Astrocyte (in vitro differentiated cells and primary cell): ENCODE measurements around the gene ZNF407.

Experiments
- EZH2 ChIP-seq: IDR thresholded peaks from 2 replicates; pipeline ENCODE4 v1.6.1; 2012; ENCODE audit warnings: mild to moderate bottlenecking, low read length, inconsistent platforms; ENCODE audit not compliant: insufficient read depth
- TF ChIP-seq, protein P1 (sequence below): IDR thresholded peaks from 2 replicates; pipeline ENCODE4 v1.5.1; 2011; ENCODE audit warnings: low read depth, mild to moderate bottlenecking, inconsistent platforms, low read length, moderate library complexity; ENCODE audit not compliant: insufficient read depth

DNA sequence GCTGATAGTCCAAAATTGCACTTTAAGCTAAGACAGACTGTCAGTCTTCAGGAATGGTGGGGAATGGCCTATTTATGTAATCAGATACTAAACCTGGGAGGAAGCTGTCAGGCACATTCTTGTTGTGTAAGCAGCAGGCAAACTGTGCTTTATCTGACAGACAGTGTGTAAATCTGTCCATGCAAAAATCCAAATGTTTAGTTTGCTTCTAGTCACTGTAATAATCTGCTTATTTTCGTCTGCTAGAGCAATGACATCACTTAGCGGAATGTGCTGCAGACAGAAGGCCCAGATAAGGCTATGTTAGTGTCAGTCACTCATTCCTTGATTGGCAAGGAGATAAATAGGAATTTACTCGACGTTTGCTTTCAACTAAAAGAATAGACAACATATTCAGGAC is 263.5 kb downstream of the ZNF407 start:
- TF ChIP-seq, protein P1, sequence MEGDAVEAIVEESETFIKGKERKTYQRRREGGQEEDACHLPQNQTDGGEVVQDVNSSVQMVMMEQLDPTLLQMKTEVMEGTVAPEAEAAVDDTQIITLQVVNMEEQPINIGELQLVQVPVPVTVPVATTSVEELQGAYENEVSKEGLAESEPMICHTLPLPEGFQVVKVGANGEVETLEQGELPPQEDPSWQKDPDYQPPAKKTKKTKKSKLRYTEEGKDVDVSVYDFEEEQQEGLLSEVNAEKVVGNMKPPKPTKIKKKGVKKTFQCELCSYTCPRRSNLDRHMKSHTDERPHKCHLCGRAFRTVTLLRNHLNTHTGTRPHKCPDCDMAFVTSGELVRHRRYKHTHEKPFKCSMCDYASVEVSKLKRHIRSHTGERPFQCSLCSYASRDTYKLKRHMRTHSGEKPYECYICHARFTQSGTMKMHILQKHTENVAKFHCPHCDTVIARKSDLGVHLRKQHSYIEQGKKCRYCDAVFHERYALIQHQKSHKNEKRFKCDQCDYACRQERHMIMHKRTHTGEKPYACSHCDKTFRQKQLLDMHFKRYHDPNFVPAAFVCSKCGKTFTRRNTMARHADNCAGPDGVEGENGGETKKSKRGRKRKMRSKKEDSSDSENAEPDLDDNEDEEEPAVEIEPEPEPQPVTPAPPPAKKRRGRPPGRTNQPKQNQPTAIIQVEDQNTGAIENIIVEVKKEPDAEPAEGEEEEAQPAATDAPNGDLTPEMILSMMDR = no peak
- TF ChIP-seq EZH2 = no peak
